ENCODE results near the gene LY6G6F.

DNA sequence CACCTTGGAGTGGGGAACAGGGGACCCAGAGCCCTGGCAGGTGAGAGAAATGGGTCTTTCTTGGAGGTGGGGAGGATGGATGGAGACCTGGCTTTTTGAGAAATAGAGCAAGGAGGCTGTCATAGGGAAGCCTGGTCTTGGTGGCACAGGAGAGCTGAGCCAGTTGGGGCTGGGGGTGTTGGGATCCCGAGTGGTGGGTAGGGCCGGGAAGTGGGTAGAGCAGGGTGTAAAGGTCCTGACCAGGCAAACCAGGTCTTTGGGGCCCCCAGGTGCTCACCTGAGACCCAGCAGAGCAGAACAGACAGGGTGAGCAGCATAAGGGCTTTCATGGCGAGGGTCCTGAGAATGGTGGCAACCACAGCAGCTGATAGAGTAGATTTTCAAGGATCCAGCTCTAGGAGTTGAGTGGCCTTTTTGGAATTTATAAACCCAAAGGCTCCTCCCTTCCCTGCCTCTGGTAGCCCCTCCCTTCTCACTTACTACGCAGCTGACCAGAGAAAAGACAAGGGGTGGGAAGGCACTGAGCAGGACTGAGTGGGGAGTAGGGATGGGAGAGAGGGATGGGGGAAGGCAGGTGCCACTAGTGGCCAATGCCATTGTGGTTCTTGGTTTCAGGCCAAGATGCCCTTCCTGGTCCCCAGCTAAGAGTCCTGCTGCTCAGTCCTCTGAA is 14.8 kb downstream of the LY6G6F start, which contains the start of gene LY6G6C:
- TF ChIP-seq, protein P1, sequence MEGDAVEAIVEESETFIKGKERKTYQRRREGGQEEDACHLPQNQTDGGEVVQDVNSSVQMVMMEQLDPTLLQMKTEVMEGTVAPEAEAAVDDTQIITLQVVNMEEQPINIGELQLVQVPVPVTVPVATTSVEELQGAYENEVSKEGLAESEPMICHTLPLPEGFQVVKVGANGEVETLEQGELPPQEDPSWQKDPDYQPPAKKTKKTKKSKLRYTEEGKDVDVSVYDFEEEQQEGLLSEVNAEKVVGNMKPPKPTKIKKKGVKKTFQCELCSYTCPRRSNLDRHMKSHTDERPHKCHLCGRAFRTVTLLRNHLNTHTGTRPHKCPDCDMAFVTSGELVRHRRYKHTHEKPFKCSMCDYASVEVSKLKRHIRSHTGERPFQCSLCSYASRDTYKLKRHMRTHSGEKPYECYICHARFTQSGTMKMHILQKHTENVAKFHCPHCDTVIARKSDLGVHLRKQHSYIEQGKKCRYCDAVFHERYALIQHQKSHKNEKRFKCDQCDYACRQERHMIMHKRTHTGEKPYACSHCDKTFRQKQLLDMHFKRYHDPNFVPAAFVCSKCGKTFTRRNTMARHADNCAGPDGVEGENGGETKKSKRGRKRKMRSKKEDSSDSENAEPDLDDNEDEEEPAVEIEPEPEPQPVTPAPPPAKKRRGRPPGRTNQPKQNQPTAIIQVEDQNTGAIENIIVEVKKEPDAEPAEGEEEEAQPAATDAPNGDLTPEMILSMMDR (IDR thresholded peaks at IDR 0.05; ENCODE audit: insufficient read depth, low read length, poor library complexity, severe bottlenecking) = no peak
- no peak for TF ChIP-seq EZH2phosphoT487 (conservative IDR thresholded peaks at IDR 0.05; ENCODE audit: low read length)
